HCT116 (cell line): ENCODE data around the gene SH2B3. TPM values are rescaled to one million over a fixed set of nuclear protein-coding genes. Genes with fewer than 3 reads are reported as not detected.

Source experiments
- ATAC-seq: fragments of 200-7000 bp; cut with Tn5 transposase; 2 replicates; pipeline ENCODE4 v1.9.1; 2020; ENCODE audit warnings: mild to moderate bottlenecking, moderate library complexity
- BruUV-seq: library from RNA; stranded (reverse); fragments of 400-500 nt; replicated peaks from 2 replicates; lab custom pipeline; 2021; lab: Mats Ljungman, UMichigan
- CTCF ChIA-PET: fragments of 300-600 bp; sonication (Branson Sonifier 250); formaldehyde crosslinking; loops from one replicate; lab custom pipeline; 2021; ENCODE audit warnings: antibody characterized with exemption; lab: Charles Lee
- POLR2A ChIA-PET: fragments of 300-600, 350-600 bp; sonication (Branson Sonifier 250); formaldehyde crosslinking; loops from one replicate; lab custom pipeline; 2021; ENCODE audit warnings: antibody characterized with exemption; lab: Charles Lee
- RAD21 ChIA-PET, 2 experiments: fragments of 300-600 bp; sonication (Branson Sonifier 250); formaldehyde crosslinking; loops; one replicate each; lab custom pipeline; 2023; ENCODE audit warnings: low total read pairs in 2 of 2; ENCODE audit not compliant: uncharacterized antibody in 2 of 2, unreplicated experiment in 2 of 2, low non-redundant PET in 1 of 2; lab: Charles Lee
- DNase-seq: peaks from one replicate; pipeline ENCODE4 v3.0.0-alpha.2; 2010; ENCODE audit warnings: low read depth, low spot score
- H2AFZ ChIP-seq: fragments of 200-600 bp; shearing (Covaris generic), sonication (generic); 2 replicates; pipeline ENCODE4 v1.6.1; 2017; ENCODE audit warnings: low read depth, mixed run types, mixed read lengths, antibody characterized with exemption, low read length; ENCODE audit not compliant: poor library complexity, severe bottlenecking
- H3K27ac ChIP-seq: 2 replicates; pipeline ENCODE4 v1.5.1; 2012; ENCODE audit warnings: low read depth, low read length
- H3K27me3 ChIP-seq: fragments of 200-600 bp; sonication (generic); 2 replicates; pipeline ENCODE4 v1.6.1; 2016; ENCODE audit warnings: mixed run types, low read length, mixed read lengths; ENCODE audit not compliant: insufficient read depth
- H3K36me3 ChIP-seq, 2 experiments: fragments of 200-500 bp in 1 of 2; fragments of 200-600 bp in 1 of 2; sonication (Bioruptor generic) in 1 of 2; sonication (generic) in 1 of 2; 2 replicates each; pipeline versions ENCODE4 v1.5.1 to v1.6.1; 2014 to 2016; ENCODE audit warnings: low read length in 2 of 2, inconsistent platforms in 1 of 2, mixed read lengths in 1 of 2, mixed run types in 1 of 2; ENCODE audit not compliant: insufficient read depth in 2 of 2, control insufficient read depth in 1 of 2
- H3K4me1 ChIP-seq, 2 experiments: fragments of 200-600 bp in 1 of 2; sonication (generic) in 1 of 2; 2 replicates each; pipeline versions ENCODE4 v1.5.1 to v1.6.1; 2012 to 2017; ENCODE audit warnings: low read length in 2 of 2, inconsistent platforms in 1 of 2, mild to moderate bottlenecking in 1 of 2, mixed read lengths in 1 of 2, mixed run types in 1 of 2, moderate library complexity in 1 of 2; ENCODE audit not compliant: insufficient read depth in 2 of 2, control insufficient read depth in 1 of 2
- H3K4me2 ChIP-seq: fragments of 200-600 bp; sonication (generic); 2 replicates; pipeline ENCODE4 v1.6.1; 2017; ENCODE audit warnings: mixed run types, low read length, mixed read lengths
- H3K4me3 ChIP-seq, 2 experiments: fragments of 200-600 bp in 1 of 2; sonication (generic) in 1 of 2; replicated peaks in 1 of 2; 2 replicates each; pipeline ENCODE4 v1.5.1; 2011 to 2016; ENCODE audit warnings: low read length in 2 of 2, control low read depth in 1 of 2, low read depth in 1 of 2, mild to moderate bottlenecking in 1 of 2, mixed read lengths in 1 of 2, mixed run types in 1 of 2
- H3K79me2 ChIP-seq: fragments of 200-600 bp; sonication (generic); 2 replicates; pipeline ENCODE4 v1.6.1; 2017; ENCODE audit warnings: mild to moderate bottlenecking, mixed run types, low read length, moderate library complexity, mixed read lengths; ENCODE audit not compliant: insufficient read depth
- H3K9ac ChIP-seq: fragments of 200-600 bp; sonication (generic); 2 replicates; pipeline ENCODE4 v1.6.1; 2016; ENCODE audit warnings: low read length, mixed read lengths
- H3K9me2 ChIP-seq: fragments of 200-600 bp; sonication (generic), shearing (Covaris generic); 2 replicates; pipeline ENCODE4 v1.6.1; 2017; ENCODE audit warnings: mixed run types, mild to moderate bottlenecking, moderate library complexity; ENCODE audit not compliant: insufficient read depth
- H3K9me3 ChIP-seq, 2 experiments: fragments of 200-500 bp in 1 of 2; fragments of 200-600 bp in 1 of 2; sonication (Bioruptor generic) in 1 of 2; sonication (generic) in 1 of 2; 2 replicates each; pipeline ENCODE4 v1.6.1; 2014 to 2017; ENCODE audit warnings: low read length in 2 of 2, mixed read lengths in 2 of 2, inconsistent platforms in 1 of 2, low read depth in 1 of 2, mild to moderate bottlenecking in 1 of 2, mixed run types in 1 of 2, moderate library complexity in 1 of 2; ENCODE audit not compliant: control insufficient read depth in 1 of 2, insufficient read depth in 1 of 2
- H4K20me1 ChIP-seq: fragments of 200-600 bp; sonication (generic), shearing (Covaris generic); 2 replicates; pipeline ENCODE4 v1.6.1; 2017; ENCODE audit warnings: mixed run types, mild to moderate bottlenecking, moderate library complexity; ENCODE audit not compliant: insufficient read depth
- CEBPB ChIP-seq: IDR thresholded peaks from 2 replicates; pipeline ENCODE4 v1.6.1; 2012; ENCODE audit warnings: low read depth
- EGR1 ChIP-seq: IDR thresholded peaks from 2 replicates; pipeline ENCODE4 v1.6.1; 2012; ENCODE audit warnings: low read depth
- ELF1 ChIP-seq: IDR thresholded peaks from 2 replicates; pipeline ENCODE4 v1.6.1; 2012; ENCODE audit warnings: low read depth, borderline replicate concordance
- EZH2 ChIP-seq: fragments of 200-600 bp; sonication (generic); IDR thresholded peaks from 2 replicates; pipeline ENCODE4 v1.6.1; 2017; ENCODE audit warnings: antibody characterized with exemption, mixed run types
- EZH2phosphoT487 ChIP-seq: fragments of 200-600 bp; IDR thresholded peaks from 2 replicates; pipeline ENCODE4 v1.6.1; 2018; ENCODE audit warnings: antibody characterized with exemption, borderline replicate concordance
- FOSL1 ChIP-seq: IDR thresholded peaks from 2 replicates; pipeline ENCODE4 v1.6.1; 2012; ENCODE audit warnings: low read depth
- JUND ChIP-seq: IDR thresholded peaks from 2 replicates; pipeline ENCODE4 v1.6.1; 2012
- POLR2A ChIP-seq: IDR thresholded peaks from 2 replicates; pipeline ENCODE4 v1.7.0; 2011; ENCODE audit warnings: borderline replicate concordance; ENCODE audit not compliant: insufficient read depth, insufficient read length; ENCODE audit errors: extremely low read depth
- POLR2AphosphoS5 ChIP-seq: IDR thresholded peaks from 2 replicates; pipeline ENCODE4 v1.6.1; 2011; ENCODE audit warnings: mild to moderate bottlenecking, low read depth, low read length, moderate library complexity
- RAD21 ChIP-seq: IDR thresholded peaks from 2 replicates; pipeline ENCODE4 v1.6.1; 2012; ENCODE audit warnings: low read depth, mild to moderate bottlenecking
- SIN3A ChIP-seq: IDR thresholded peaks from 2 replicates; pipeline ENCODE4 v1.6.1; 2012; ENCODE audit warnings: low read depth
- SP1 ChIP-seq: IDR thresholded peaks from 2 replicates; pipeline ENCODE4 v1.6.1; 2012; ENCODE audit warnings: low read depth
- SRF ChIP-seq: IDR thresholded peaks from 2 replicates; pipeline ENCODE4 v1.6.1; 2012; ENCODE audit warnings: low read depth
- YY1 ChIP-seq: IDR thresholded peaks from 2 replicates; pipeline ENCODE4 v1.6.1; 2011; ENCODE audit warnings: low read length, low read depth, moderate library complexity, mild to moderate bottlenecking; ENCODE audit not compliant: insufficient replicate concordance; ENCODE audit errors: extremely low read depth
- ZFX ChIP-seq: fragments of 450-650 bp; IDR thresholded peaks from 2 replicates; pipeline ENCODE4 v1.6.1; 2017
- ZNF274 ChIP-seq: fragments of 200-500 bp; sonication (Bioruptor generic); IDR thresholded peaks from 2 replicates; pipeline ENCODE4 v1.6.1; 2014; ENCODE audit warnings: mild to moderate bottlenecking, low read depth, low read length, inconsistent platforms
- intact Hi-C: fragments of 100-400 bp; cut with micrococcal nuclease; formaldehyde crosslinking; loops from 2 replicates; pipeline ENCODE4 v1.10.0; 2022
- total RNA-seq: library from RNA; stranded (reverse); gene quantifications from one replicate; pipeline ENCODE4 v1.2.1, GENCODE V29; 2021; ENCODE audit not compliant: unreplicated experiment
- TF ChIP-seq, protein P1 (sequence below): IDR thresholded peaks from 2 replicates; pipeline ENCODE4 v1.6.1; 2012
- TF ChIP-seq, protein P2 (sequence below): IDR thresholded peaks from 2 replicates; pipeline ENCODE4 v1.6.1; 2012; ENCODE audit warnings: low read depth
- TF ChIP-seq, protein P3 (sequence below): IDR thresholded peaks from 2 replicates; pipeline ENCODE4 v1.6.1; 2012
- TF ChIP-seq, protein P4 (sequence below), 3 experiments: fragments of 200-600 bp in 1 of 3; sonication (generic) in 1 of 3; IDR thresholded peaks in 2 of 3; conservative IDR thresholded peaks in 1 of 3; 2 replicates each; pipeline ENCODE4 v1.5.1; 2012 to 2017; ENCODE audit warnings: low read depth in 2 of 3, low read length in 2 of 3, antibody characterized with exemption in 1 of 3, borderline replicate concordance in 1 of 3, control low read depth in 1 of 3, mild to moderate bottlenecking in 1 of 3, mixed read lengths in 1 of 3, mixed run types in 1 of 3, moderate library complexity in 1 of 3; ENCODE audit not compliant: insufficient read depth in 1 of 3

The SH2B3 gene
- total RNA-seq, 1 experiment from 2014 or later: 17.3 TPM

DNA sequence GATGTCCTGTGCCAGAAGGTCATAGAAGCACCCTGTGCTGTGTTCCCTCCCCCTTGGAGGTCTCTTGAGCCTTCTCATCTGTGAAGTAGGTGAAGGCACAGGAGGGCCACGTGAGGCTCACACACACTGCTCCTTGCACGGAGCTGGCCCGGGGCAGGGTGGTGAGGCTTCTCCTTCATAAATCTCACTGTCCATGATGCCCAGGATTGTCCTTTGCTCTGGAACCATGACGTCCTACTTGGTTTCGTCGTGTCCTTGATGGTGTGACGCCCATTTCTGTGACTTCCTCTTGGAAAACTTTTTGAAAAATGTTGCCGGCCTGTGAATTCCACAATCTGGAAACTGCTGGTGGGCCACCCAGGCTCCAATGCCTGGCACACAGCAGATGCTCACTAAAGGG is 34.4 kb downstream of the SH2B3 start:
- no peaks in the 10 kb centered on the region for H3K9me3 ChIP-seq
- H3K27ac ChIP-seq: no peak overlapping the region
- no peak for ATAC-seq
- no peaks in the 10 kb centered on the region for H3K27me3 ChIP-seq
- no peaks in the 10 kb centered on the region; the same call in 1 of the 2 replicates for H3K79me2 ChIP-seq
- intact Hi-C loops: no loop called here
- no peak overlapping the region for H2AFZ ChIP-seq
- peaks cover 0 to 23% of the 10 kb centered on the region in 2 experiments; a peak in 1 of 4 replicates for H3K4me1 ChIP-seq
- H4K20me1 ChIP-seq: no peaks in the 10 kb centered on the region
- CTCF ChIA-PET: interaction anchor here (1.1 to 1.5 kb wide), 2 partner anchors 12 to 43 kb away, joined by 4 to 7 read pairs; no protein-coding TSS in a partner anchor
- POLR2A ChIA-PET: no interaction called here
- H3K36me3 ChIP-seq: peaks cover 4 to 6% of the 10 kb centered on the region in 2 experiments; a peak in 2 of 4 replicates
- no peak for DNase-seq
- H3K9ac ChIP-seq: no peak overlapping the region
- no TSS peak for BruUV-seq
- no peak for TF ChIP-seq EGR1
- TF ChIP-seq, protein P1, sequence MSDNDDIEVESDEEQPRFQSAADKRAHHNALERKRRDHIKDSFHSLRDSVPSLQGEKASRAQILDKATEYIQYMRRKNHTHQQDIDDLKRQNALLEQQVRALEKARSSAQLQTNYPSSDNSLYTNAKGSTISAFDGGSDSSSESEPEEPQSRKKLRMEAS: no peak
- no peak for TF ChIP-seq POLR2AphosphoS5
- TF ChIP-seq, protein P2, sequence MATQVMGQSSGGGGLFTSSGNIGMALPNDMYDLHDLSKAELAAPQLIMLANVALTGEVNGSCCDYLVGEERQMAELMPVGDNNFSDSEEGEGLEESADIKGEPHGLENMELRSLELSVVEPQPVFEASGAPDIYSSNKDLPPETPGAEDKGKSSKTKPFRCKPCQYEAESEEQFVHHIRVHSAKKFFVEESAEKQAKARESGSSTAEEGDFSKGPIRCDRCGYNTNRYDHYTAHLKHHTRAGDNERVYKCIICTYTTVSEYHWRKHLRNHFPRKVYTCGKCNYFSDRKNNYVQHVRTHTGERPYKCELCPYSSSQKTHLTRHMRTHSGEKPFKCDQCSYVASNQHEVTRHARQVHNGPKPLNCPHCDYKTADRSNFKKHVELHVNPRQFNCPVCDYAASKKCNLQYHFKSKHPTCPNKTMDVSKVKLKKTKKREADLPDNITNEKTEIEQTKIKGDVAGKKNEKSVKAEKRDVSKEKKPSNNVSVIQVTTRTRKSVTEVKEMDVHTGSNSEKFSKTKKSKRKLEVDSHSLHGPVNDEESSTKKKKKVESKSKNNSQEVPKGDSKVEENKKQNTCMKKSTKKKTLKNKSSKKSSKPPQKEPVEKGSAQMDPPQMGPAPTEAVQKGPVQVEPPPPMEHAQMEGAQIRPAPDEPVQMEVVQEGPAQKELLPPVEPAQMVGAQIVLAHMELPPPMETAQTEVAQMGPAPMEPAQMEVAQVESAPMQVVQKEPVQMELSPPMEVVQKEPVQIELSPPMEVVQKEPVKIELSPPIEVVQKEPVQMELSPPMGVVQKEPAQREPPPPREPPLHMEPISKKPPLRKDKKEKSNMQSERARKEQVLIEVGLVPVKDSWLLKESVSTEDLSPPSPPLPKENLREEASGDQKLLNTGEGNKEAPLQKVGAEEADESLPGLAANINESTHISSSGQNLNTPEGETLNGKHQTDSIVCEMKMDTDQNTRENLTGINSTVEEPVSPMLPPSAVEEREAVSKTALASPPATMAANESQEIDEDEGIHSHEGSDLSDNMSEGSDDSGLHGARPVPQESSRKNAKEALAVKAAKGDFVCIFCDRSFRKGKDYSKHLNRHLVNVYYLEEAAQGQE: no peak
- no peak for TF ChIP-seq EZH2
- TF ChIP-seq ZFX: no peak
- no peak for TF ChIP-seq JUND
- TF ChIP-seq POLR2A: no peak
- TF ChIP-seq ELF1: no peak
- no peak for TF ChIP-seq CEBPB
- TF ChIP-seq, protein P3, sequence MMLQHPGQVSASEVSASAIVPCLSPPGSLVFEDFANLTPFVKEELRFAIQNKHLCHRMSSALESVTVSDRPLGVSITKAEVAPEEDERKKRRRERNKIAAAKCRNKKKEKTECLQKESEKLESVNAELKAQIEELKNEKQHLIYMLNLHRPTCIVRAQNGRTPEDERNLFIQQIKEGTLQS: no peak
- no peak for TF ChIP-seq SRF
- TF ChIP-seq SIN3A: no peak
- no peak for TF ChIP-seq EZH2phosphoT487
- no peak for TF ChIP-seq SP1
- no peak for TF ChIP-seq ZNF274
- TF ChIP-seq, protein P4, sequence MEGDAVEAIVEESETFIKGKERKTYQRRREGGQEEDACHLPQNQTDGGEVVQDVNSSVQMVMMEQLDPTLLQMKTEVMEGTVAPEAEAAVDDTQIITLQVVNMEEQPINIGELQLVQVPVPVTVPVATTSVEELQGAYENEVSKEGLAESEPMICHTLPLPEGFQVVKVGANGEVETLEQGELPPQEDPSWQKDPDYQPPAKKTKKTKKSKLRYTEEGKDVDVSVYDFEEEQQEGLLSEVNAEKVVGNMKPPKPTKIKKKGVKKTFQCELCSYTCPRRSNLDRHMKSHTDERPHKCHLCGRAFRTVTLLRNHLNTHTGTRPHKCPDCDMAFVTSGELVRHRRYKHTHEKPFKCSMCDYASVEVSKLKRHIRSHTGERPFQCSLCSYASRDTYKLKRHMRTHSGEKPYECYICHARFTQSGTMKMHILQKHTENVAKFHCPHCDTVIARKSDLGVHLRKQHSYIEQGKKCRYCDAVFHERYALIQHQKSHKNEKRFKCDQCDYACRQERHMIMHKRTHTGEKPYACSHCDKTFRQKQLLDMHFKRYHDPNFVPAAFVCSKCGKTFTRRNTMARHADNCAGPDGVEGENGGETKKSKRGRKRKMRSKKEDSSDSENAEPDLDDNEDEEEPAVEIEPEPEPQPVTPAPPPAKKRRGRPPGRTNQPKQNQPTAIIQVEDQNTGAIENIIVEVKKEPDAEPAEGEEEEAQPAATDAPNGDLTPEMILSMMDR (IDR thresholded peaks at IDR 0.05 in 2 of 3, conservative IDR thresholded peaks at IDR 0.05 in 1 of 3; ENCODE audit: borderline replicate concordance in 1 of 3, insufficient read depth in 1 of 3, low read depth in 2 of 3, low read length in 2 of 3): no peak
- TF ChIP-seq RAD21: no peak
- TF ChIP-seq FOSL1: no peak
- no peak for TF ChIP-seq YY1
- H3K4me2 ChIP-seq: no peak overlapping the region
- H3K9me2 ChIP-seq: no peaks in the 10 kb centered on the region
- RAD21 ChIA-PET: no interaction called here
- H3K4me3 ChIP-seq: no peak overlapping the region
